IMR-90 (cell line): ENCODE results near the gene SUPT3H. TPM values are rescaled to one million over a fixed set of nuclear protein-coding genes. Genes with fewer than 3 reads are reported as not detected.

Experiments
- ATAC-seq: fragments of 200-7000 bp; cut with Tn5 transposase; 2 replicates; pipeline ENCODE4 v1.9.1; 2020; ENCODE audit warnings: low read depth, mild to moderate bottlenecking, moderate library complexity
- BruUV-seq: library from RNA; stranded (reverse); fragments of 400-500 nt; replicated peaks from 2 replicates; lab custom pipeline; 2021; lab: Mats Ljungman, UMichigan
- CTCF ChIA-PET: fragments of 300-600 bp; formaldehyde crosslinking; extraction: SDS; loops from one replicate; lab custom pipeline; 2021; ENCODE audit warnings: antibody characterized with exemption; lab: Yijun Ruan, JAX
- POLR2A ChIA-PET: fragments of 300-600 bp; sonication (Branson Sonifier 250); formaldehyde crosslinking; loops from one replicate; lab custom pipeline; 2022; ENCODE audit warnings: antibody characterized with exemption; ENCODE audit not compliant: unreplicated experiment; lab: Charles Lee
- DNase-seq: peaks from one replicate; pipeline ENCODE4 v3.0.0; 2013
- H2AFZ ChIP-seq: replicated peaks from 2 replicates; pipeline ENCODE3; 2013; ENCODE audit warnings: low read length, mild to moderate bottlenecking; ENCODE audit not compliant: poor library complexity
- H2AK5ac ChIP-seq: 2 replicates; pipeline ENCODE4 v1.6.1; 2013; ENCODE audit warnings: low read depth, low read length, inconsistent platforms
- H2AK9ac ChIP-seq: replicated peaks from 2 replicates; pipeline ENCODE3; 2013; ENCODE audit warnings: mild to moderate bottlenecking, low read depth, low read length, moderate library complexity; ENCODE audit not compliant: poor library complexity
- H2BK120ac ChIP-seq: 2 replicates; pipeline ENCODE4 v1.6.1; 2013; ENCODE audit warnings: low read depth, low read length, inconsistent platforms
- H2BK15ac ChIP-seq: 3 replicates; pipeline ENCODE4 v1.6.1; 2013; ENCODE audit warnings: low read depth, low read length, inconsistent platforms
- H2BK20ac ChIP-seq: 2 replicates; pipeline ENCODE4 v1.6.1; 2013; ENCODE audit warnings: low read depth, mild to moderate bottlenecking, inconsistent platforms, low read length, moderate library complexity
- H2BK5ac ChIP-seq: 2 replicates; pipeline ENCODE4 v1.6.1; 2013; ENCODE audit warnings: mild to moderate bottlenecking, low read depth, low read length, inconsistent platforms; ENCODE audit not compliant: poor library complexity, severe bottlenecking
- H3K14ac ChIP-seq: replicated peaks from 2 replicates; pipeline ENCODE4 v1.6.1; 2013; ENCODE audit warnings: low read depth, low read length, inconsistent platforms
- H3K18ac ChIP-seq: 2 replicates; pipeline ENCODE4 v1.6.1; 2013; ENCODE audit warnings: low read depth, low read length, control low read depth
- H3K23ac ChIP-seq: 2 replicates; pipeline ENCODE4 v1.6.1; 2013; ENCODE audit warnings: low read depth, low read length, inconsistent platforms
- H3K27ac ChIP-seq: 2 replicates; pipeline ENCODE4 v1.5.1; 2013; ENCODE audit warnings: mild to moderate bottlenecking, control low read depth, low read length; ENCODE audit not compliant: insufficient read depth
- H3K27me3 ChIP-seq: 2 replicates; pipeline ENCODE4 v1.6.1; 2013; ENCODE audit warnings: low read length; ENCODE audit not compliant: control insufficient read depth, insufficient read depth
- H3K36me3 ChIP-seq: 2 replicates; pipeline ENCODE4 v1.6.1; 2013; ENCODE audit warnings: low read length, mixed read lengths; ENCODE audit not compliant: control insufficient read depth, insufficient read depth
- H3K4ac ChIP-seq: 2 replicates; pipeline ENCODE4 v1.6.1; 2013; ENCODE audit warnings: low read depth, low read length, inconsistent platforms
- H3K4me1 ChIP-seq: 2 replicates; pipeline ENCODE4 v1.6.1; 2013; ENCODE audit warnings: low read length, mixed read lengths; ENCODE audit not compliant: control insufficient read depth, insufficient read depth
- H3K4me2 ChIP-seq: 2 replicates; pipeline ENCODE4 v1.6.1; 2013; ENCODE audit warnings: low read depth, mild to moderate bottlenecking, control low read depth, low read length, moderate library complexity
- H3K4me3 ChIP-seq: 2 replicates; pipeline ENCODE4 v1.5.1; 2013; ENCODE audit warnings: low read depth, mild to moderate bottlenecking, control low read depth, low read length, moderate library complexity; ENCODE audit not compliant: insufficient read depth
- H3K56ac ChIP-seq: 2 replicates; pipeline ENCODE4 v1.6.1; 2013; ENCODE audit warnings: low read length, inconsistent platforms; ENCODE audit not compliant: insufficient read depth; ENCODE audit errors: extremely low read depth
- H3K79me1 ChIP-seq, 2 experiments: 2 replicates each; pipeline ENCODE4 v1.6.1; 2013; ENCODE audit warnings: low read length in 2 of 2, inconsistent platforms in 1 of 2, low read depth in 1 of 2
- H3K9ac ChIP-seq: 2 replicates; pipeline ENCODE4 v1.6.1; 2013; ENCODE audit warnings: low read depth, low read length, control low read depth
- H3K9me1 ChIP-seq: 2 replicates; pipeline ENCODE4 v1.6.1; 2013; ENCODE audit warnings: low read length, inconsistent platforms; ENCODE audit not compliant: insufficient read depth
- H3K9me3 ChIP-seq: 2 replicates; pipeline ENCODE4 v1.6.1; 2013; ENCODE audit warnings: low read length; ENCODE audit not compliant: control insufficient read depth, insufficient read depth
- H4K20me1 ChIP-seq: 2 replicates; pipeline ENCODE4 v1.6.1; 2013; ENCODE audit warnings: low read length, inconsistent platforms; ENCODE audit not compliant: insufficient read depth
- H4K5ac ChIP-seq: 2 replicates; pipeline ENCODE4 v1.6.1; 2013; ENCODE audit warnings: mild to moderate bottlenecking, low read depth, low read length, control low read depth
- H4K8ac ChIP-seq, 2 experiments: 2 replicates each; pipeline ENCODE4 v1.6.1; 2013; ENCODE audit warnings: low read depth in 2 of 2, low read length in 2 of 2, control low read depth in 1 of 2, inconsistent platforms in 1 of 2
- H4K91ac ChIP-seq: 2 replicates; pipeline ENCODE4 v1.6.1; 2013; ENCODE audit warnings: low read depth, low read length, inconsistent platforms; ENCODE audit not compliant: insufficient read depth
- CEBPB ChIP-seq: IDR thresholded peaks from 2 replicates; pipeline ENCODE4 v1.6.1; 2012; ENCODE audit warnings: low read depth, low read length, improper control_type of control experiment
- CHD1 ChIP-seq: IDR thresholded peaks from 2 replicates; pipeline ENCODE4 v1.6.1; 2012; ENCODE audit warnings: low read depth, low read length, improper control_type of control experiment
- MAFK ChIP-seq: IDR thresholded peaks from 2 replicates; pipeline ENCODE4 v1.6.1; 2012; ENCODE audit warnings: low read depth, low read length, improper control_type of control experiment
- MAZ ChIP-seq: IDR thresholded peaks from 2 replicates; pipeline ENCODE4 v1.6.1; 2012; ENCODE audit warnings: low read depth, mild to moderate bottlenecking, low read length, improper control_type of control experiment, moderate library complexity, borderline replicate concordance
- MXI1 ChIP-seq: IDR thresholded peaks from 2 replicates; pipeline ENCODE4 v1.6.1; 2012; ENCODE audit warnings: low read depth, mild to moderate bottlenecking, low read length, moderate library complexity, borderline replicate concordance
- NFE2L2 ChIP-seq: fragments of 150-350 bp; IDR thresholded peaks from 2 replicates; pipeline ENCODE4 v1.6.1; 2016; ENCODE audit warnings: low read depth, mild to moderate bottlenecking, low read length
- POLR2A ChIP-seq: IDR thresholded peaks from 2 replicates; pipeline ENCODE4 v1.6.1; 2012; ENCODE audit warnings: mild to moderate bottlenecking, low read depth, low read length
- RAD21 ChIP-seq: IDR thresholded peaks from 2 replicates; pipeline ENCODE4 v1.6.1; 2012; ENCODE audit warnings: low read length, improper control_type of control experiment
- RCOR1 ChIP-seq: IDR thresholded peaks from 2 replicates; pipeline ENCODE4 v1.6.1; 2012; ENCODE audit warnings: mild to moderate bottlenecking, low read length, improper control_type of control experiment; ENCODE audit not compliant: insufficient replicate concordance
- RFX5 ChIP-seq: IDR thresholded peaks from 2 replicates; pipeline ENCODE4 v1.8.0; 2012; ENCODE audit warnings: low read depth, mild to moderate bottlenecking, low read length, moderate library complexity
- SMC3 ChIP-seq: fragments of 150-350 bp; IDR thresholded peaks from 2 replicates; pipeline ENCODE4 v1.6.1; 2016; ENCODE audit warnings: low read depth, mild to moderate bottlenecking, antibody characterized with exemption, low read length, moderate library complexity
- WGBS, 2 experiments: methylation state at CpG; one replicate each; pipeline versions ENCODE4 v1.1.5 to v1.1.7; 2013; ENCODE audit warnings: missing lambda C conversion rate in 2 of 2; ENCODE audit not compliant: insufficient read length in 1 of 2; ENCODE audit errors: extremely low coverage in 2 of 2; 5-methylcytosine and 5-hydroxymethylcytosine counted together
- dilution Hi-C: fragments of 300-500 bp; cut with HindIII; formaldehyde crosslinking; loops from one replicate; pipeline ENCODE4 v1.14.3; 2018; ENCODE audit warnings: low sequenced_read_pairs; ENCODE audit not compliant: unreplicated experiment
- in situ Hi-C: fragments of 300-500 bp; cut with MboI; formaldehyde crosslinking; loops from 3 replicates; pipeline ENCODE4 v1.14.3; 2019; ENCODE audit warnings: low sequenced_read_pairs, inconsistent platforms, mixed read lengths
- intact Hi-C: fragments of 100-400 bp; cut with micrococcal nuclease; formaldehyde crosslinking; loops from 2 replicates; pipeline ENCODE4 v1.10.0; 2022
- polyA plus RNA-seq, 3 experiments: library from polyadenylated mRNA; depleted of rRNA; stranded (reverse); fragments of >200 nt; gene quantifications; 2 replicates each; pipeline ENCODE4 v1.2.3, GENCODE V29; 2012; ENCODE audit warnings: low replicate concordance in 1 of 3
- total RNA-seq: library from RNA; depleted of rRNA; stranded (reverse); fragments of >200 nt; gene quantifications from 2 replicates; pipeline ENCODE4 v1.2.3, GENCODE V29; 2012
- TF ChIP-seq, protein P1 (sequence below): fragments of 150-350 bp; IDR thresholded peaks from 2 replicates; pipeline ENCODE4 v1.6.1; 2017; ENCODE audit warnings: mild to moderate bottlenecking, antibody characterized with exemption, low read length, low read depth
- TF ChIP-seq, protein P2 (sequence below): conservative IDR thresholded peaks from 2 replicates; pipeline ENCODE4 v1.5.1; 2012; ENCODE audit warnings: mild to moderate bottlenecking, low read depth, low read length, improper control_type of control experiment
- TF ChIP-seq, protein P3 (sequence below): fragments of 150-350 bp; IDR thresholded peaks from 2 replicates; pipeline ENCODE4 v1.6.1; 2016; ENCODE audit warnings: low read depth, mild to moderate bottlenecking, low read length, moderate library complexity, borderline replicate concordance

SUPT3H gene
- total and polyA plus RNA-seq, 2 of the 4 experiments (the other 2 are of a cell fraction): 4.5 to 5.0 TPM

DNA sequence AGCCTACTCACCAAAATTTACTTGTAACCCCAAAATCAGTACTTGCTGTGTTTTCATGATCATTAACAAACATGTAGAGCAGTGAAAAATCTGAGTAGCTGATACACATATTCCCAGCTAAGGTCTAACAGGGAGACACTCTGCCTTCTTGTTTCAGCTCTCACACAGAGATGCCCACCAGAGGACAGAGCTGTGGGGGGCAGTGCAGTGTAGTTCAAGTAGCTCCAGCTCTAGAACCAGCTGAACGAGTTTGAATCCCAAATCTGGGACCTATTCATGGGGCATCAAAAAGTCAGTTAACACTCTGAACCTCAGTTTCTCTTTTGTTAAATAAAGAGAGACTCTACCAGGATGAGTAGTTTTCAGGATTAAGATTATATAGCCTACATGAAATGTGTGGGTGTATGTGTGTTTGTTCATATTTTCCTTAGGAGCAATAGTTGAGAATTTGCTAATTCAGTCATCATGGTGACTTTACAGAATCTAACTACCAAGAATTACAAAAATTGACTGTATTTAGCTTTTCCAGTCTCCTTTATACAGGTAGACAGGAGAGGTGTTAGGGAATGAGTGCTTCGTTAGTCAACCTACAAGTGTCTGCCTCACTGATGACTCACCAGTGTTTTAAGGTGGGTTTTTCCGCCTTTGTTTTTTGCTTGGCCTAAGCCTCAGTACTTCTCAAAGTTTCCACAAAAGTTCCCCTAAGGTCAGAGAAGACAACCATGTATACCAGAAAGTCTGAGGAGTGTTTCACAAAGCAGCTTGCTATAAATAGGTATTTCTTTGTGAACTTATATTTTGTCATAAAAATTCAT is 213.6 kb downstream of the SUPT3H start:
- Histone ChIP-seq H2AFZ (no peak overlapping the region), H3K27ac (no peak overlapping the region), H4K20me1 (no peaks in the 10 kb centered on the region), H3K27me3 (no peaks in the 10 kb centered on the region), H3K4me2 (no peak overlapping the region), H4K8ac (no peak overlapping the region), H2AK5ac (no peak overlapping the region), H3K4ac (no peak overlapping the region), H2BK120ac (no peak overlapping the region), H3K9me1 (no peaks in the 10 kb centered on the region), H2BK15ac (no peak overlapping the region), H3K4me3 (no peak overlapping the region), H3K56ac (no peak overlapping the region), H4K91ac (no peak overlapping the region), H3K9ac (no peak overlapping the region), H3K23ac (no peak overlapping the region), H3K36me3 (no peaks in the 10 kb centered on the region), H4K5ac (no peak overlapping the region), H2BK20ac (no peak overlapping the region), H2AK9ac (no peak overlapping the region), H3K18ac (no peak overlapping the region), H3K9me3 (no peaks in the 10 kb centered on the region), H3K79me1 (no peaks in the 10 kb centered on the region), H2BK5ac (no peak overlapping the region), H3K4me1 (no peaks in the 10 kb centered on the region), H3K14ac (no peak overlapping the region)
- no TSS peak for BruUV-seq
- DNase-seq (no peak), ATAC-seq (no peak)
- CTCF ChIA-PET: no interaction called here
- POLR2A ChIA-PET: no interaction called here
- dilution Hi-C loops: no loop called here
- intact Hi-C loops: no loop called here
- TF ChIP-seq RAD21 (no peak), CEBPB (no peak), MAFK (no peak), RFX5 (no peak), SMC3 (no peak), RCOR1 (no peak), CHD1 (no peak), NFE2L2 (no peak), POLR2A (no peak), MAZ (no peak), MXI1 (no peak)
- TF ChIP-seq, protein P1, sequence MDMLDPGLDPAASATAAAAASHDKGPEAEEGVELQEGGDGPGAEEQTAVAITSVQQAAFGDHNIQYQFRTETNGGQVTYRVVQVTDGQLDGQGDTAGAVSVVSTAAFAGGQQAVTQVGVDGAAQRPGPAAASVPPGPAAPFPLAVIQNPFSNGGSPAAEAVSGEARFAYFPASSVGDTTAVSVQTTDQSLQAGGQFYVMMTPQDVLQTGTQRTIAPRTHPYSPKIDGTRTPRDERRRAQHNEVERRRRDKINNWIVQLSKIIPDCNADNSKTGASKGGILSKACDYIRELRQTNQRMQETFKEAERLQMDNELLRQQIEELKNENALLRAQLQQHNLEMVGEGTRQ: no peak
- TF ChIP-seq, protein P2, sequence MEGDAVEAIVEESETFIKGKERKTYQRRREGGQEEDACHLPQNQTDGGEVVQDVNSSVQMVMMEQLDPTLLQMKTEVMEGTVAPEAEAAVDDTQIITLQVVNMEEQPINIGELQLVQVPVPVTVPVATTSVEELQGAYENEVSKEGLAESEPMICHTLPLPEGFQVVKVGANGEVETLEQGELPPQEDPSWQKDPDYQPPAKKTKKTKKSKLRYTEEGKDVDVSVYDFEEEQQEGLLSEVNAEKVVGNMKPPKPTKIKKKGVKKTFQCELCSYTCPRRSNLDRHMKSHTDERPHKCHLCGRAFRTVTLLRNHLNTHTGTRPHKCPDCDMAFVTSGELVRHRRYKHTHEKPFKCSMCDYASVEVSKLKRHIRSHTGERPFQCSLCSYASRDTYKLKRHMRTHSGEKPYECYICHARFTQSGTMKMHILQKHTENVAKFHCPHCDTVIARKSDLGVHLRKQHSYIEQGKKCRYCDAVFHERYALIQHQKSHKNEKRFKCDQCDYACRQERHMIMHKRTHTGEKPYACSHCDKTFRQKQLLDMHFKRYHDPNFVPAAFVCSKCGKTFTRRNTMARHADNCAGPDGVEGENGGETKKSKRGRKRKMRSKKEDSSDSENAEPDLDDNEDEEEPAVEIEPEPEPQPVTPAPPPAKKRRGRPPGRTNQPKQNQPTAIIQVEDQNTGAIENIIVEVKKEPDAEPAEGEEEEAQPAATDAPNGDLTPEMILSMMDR: no peak
- TF ChIP-seq, protein P3, sequence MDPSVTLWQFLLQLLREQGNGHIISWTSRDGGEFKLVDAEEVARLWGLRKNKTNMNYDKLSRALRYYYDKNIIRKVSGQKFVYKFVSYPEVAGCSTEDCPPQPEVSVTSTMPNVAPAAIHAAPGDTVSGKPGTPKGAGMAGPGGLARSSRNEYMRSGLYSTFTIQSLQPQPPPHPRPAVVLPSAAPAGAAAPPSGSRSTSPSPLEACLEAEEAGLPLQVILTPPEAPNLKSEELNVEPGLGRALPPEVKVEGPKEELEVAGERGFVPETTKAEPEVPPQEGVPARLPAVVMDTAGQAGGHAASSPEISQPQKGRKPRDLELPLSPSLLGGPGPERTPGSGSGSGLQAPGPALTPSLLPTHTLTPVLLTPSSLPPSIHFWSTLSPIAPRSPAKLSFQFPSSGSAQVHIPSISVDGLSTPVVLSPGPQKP: no peak
- in situ Hi-C loops: no loop called here
- no CpG with 5 or more reads among the region's 3 CpGs for WGBS, 2 experiments
